Vagina (tissue), 2 donors: ENCODE results near the gene DELE1.

Source experiments
- POLR2A ChIP-seq, 2 donors: fragments of 450-650 bp; IDR thresholded peaks; one replicate each; pipeline ENCODE4 v1.6.1; 2017; ENCODE audit warnings: antibody characterized with exemption in 2 of 2, mild to moderate bottlenecking in 2 of 2, moderate library complexity in 2 of 2
- POLR2AphosphoS5 ChIP-seq, 2 donors: sonication (generic); formaldehyde crosslinking; IDR thresholded peaks; one replicate each; pipeline ENCODE4 v1.9.0; 2017; ENCODE audit warnings: antibody characterized with exemption in 2 of 2, mild to moderate bottlenecking in 2 of 2, low read depth in 1 of 2; ENCODE audit not compliant: insufficient read depth in 1 of 2
- TF ChIP-seq, protein P1 (sequence below), 3 experiments: fragments of 450-650 bp in 2 of 3; fragments of 200-600 bp in 1 of 3; sonication (generic) in 1 of 3; IDR thresholded peaks; one replicate each; pipeline ENCODE4 v1.5.1; 2017 to 2019; ENCODE audit warnings: antibody characterized with exemption in 3 of 3, mild to moderate bottlenecking in 2 of 3, moderate library complexity in 2 of 3

GRCh38 chr5:141958546-141959172 is 35.0 kb downstream of the DELE1 start:
- TF ChIP-seq, protein P1, sequence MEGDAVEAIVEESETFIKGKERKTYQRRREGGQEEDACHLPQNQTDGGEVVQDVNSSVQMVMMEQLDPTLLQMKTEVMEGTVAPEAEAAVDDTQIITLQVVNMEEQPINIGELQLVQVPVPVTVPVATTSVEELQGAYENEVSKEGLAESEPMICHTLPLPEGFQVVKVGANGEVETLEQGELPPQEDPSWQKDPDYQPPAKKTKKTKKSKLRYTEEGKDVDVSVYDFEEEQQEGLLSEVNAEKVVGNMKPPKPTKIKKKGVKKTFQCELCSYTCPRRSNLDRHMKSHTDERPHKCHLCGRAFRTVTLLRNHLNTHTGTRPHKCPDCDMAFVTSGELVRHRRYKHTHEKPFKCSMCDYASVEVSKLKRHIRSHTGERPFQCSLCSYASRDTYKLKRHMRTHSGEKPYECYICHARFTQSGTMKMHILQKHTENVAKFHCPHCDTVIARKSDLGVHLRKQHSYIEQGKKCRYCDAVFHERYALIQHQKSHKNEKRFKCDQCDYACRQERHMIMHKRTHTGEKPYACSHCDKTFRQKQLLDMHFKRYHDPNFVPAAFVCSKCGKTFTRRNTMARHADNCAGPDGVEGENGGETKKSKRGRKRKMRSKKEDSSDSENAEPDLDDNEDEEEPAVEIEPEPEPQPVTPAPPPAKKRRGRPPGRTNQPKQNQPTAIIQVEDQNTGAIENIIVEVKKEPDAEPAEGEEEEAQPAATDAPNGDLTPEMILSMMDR (IDR thresholded peaks at IDR 0.05) = no peak
- TF ChIP-seq POLR2AphosphoS5 (IDR thresholded peaks at IDR 0.05; ENCODE audit: insufficient read depth in 1 of 2, low read depth in 1 of 2) = no peak
- no peak for TF ChIP-seq POLR2A (IDR thresholded peaks at IDR 0.05)
